AG10803 (cell line): ENCODE results near the gene DCPS.
A peak's percentile ranks its signal among the peaks of the same experiment; 100 is the strongest.

Source experiments
- DNase-seq: peaks from one replicate; pipeline ENCODE4 v3.0.0; 2010; ENCODE audit warnings: low read depth
- H3K4me3 ChIP-seq: 2 replicates; pipeline ENCODE4 v1.5.1; 2011; ENCODE audit warnings: mild to moderate bottlenecking, low read length, control low read depth
- CTCF ChIP-seq: conservative IDR thresholded peaks from 2 replicates; pipeline ENCODE4 v1.5.1; 2011; ENCODE audit warnings: mild to moderate bottlenecking, low read length, control low read depth, inconsistent platforms

DCPS gene

GRCh38 chr11:126334659-126335462 lies 31.0 kb downstream of the DCPS start:
- peak; percentile 57 for DNase-seq
- TF ChIP-seq CTCF, result no peak

GRCh38 chr11:126335463-126335760 lies 31.6 kb downstream of the DCPS start:
- DNase-seq, result no peak
- no peak for TF ChIP-seq CTCF
- H3K4me3 ChIP-seq, result no peak overlapping the region

More at GRCh38 chr11:126334659-126335462, 31.0 kb downstream of the DCPS start:
- no peak overlapping the region for H3K4me3 ChIP-seq

GRCh38 chr11:126336138-126336541 lies 32.3 kb downstream of the DCPS start:
- TF ChIP-seq CTCF, result no peak
- DNase-seq, result no peak
- no peak overlapping the region for H3K4me3 ChIP-seq

- no peak for TF ChIP-seq CTCF
- H3K4me3 ChIP-seq, result no peak overlapping the region
- no peak for DNase-seq
These were observed 32.8 kb downstream of the DCPS start for GRCh38 chr11:126336671-126337101.

- DNase-seq, result no peak
- H3K4me3 ChIP-seq, result no peak overlapping the region
- no peak for TF ChIP-seq CTCF
These were observed 33.2 kb downstream of the DCPS start for GRCh38 chr11:126337126-126337473.

- DNase-seq, result no peak
- no peak for TF ChIP-seq CTCF
- no peak overlapping the region for H3K4me3 ChIP-seq
These were observed 33.8 kb downstream of the DCPS start for GRCh38 chr11:126337474-126338241.
